Measurements from ENCODE around the gene ZNF69.
"Not testable (repeated sequence)": the region's sequence is repeated elsewhere in the genome, so short reads cannot be mapped to it uniquely, and the experiment has no call there.

Gene ZNF69

DNA sequence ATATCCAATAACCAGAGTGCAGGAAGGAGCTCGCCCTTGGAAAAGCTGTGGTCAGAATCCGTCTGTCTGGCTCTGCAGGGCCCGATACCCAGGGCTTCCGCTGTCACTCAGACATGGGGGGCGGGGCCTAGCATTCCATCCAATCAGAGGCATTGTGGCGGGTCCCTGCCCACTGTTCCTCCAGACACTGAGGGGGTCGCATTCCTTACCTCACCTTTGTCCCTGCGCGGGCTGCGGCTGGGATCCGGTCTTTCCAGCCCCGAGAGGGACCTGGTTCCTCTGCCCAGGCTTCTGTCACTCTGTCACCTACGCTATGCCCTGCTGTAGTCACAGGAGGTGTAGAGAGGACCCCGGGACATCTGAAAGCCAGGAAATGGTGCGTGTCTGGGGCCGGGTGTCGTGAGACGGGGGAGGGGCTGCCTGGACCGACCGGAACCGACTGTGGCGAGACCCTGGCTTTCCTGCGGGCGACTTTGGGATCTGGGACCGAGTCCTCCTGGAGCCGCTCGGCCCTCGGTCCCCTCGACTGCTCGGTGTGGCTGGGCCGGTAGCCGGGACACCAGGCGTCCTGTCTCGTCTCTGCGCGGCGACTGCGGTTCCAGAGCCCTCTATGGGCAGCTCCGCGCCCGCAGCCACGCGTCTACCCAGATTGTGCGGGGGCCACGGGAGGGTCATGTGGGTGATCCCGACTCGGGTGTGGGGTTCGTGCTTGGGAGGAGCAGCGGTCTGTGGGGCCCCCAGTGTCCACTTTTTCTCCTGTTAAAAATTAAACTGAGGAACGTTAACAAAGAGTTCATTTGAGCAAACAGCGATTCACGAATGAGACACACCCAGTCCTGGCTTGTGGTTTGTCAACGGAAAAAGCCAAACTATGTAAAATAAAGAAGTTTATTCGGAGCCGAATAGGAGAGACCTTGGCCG is at the start of gene ZNF69:
Gene ZNF69 (plus strand): TSS at position 172 of the 921 bp plus-strand sequence. CDS start 142 bp downstream, at position 314.
- DNase-seq = peak; percentile 87
- in situ Hi-C loops (cut with MboI; ENCODE audit: low pct_unique_long_range_greater_than_20kb, low sequenced_read_pairs) = no loop called here

DNA sequence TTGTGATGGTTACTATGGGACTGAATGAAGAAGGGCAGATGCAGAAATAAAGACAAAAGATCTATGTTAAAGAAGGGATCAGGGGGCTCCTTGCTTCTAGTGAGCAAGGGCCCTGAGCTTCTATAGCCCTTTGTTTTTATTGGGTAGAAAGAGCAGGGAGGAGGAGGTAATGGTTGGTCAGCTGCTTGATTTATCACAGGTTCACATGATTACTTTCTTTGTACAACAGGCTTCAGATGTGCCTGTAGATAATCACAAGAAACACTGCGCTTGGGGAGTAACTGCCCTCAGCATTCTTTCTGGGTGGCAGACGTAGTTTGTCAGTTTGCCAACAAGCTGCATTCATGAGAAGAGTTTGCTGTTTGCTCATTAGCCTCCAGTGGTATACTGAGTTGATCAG is 43.9 kb upstream of the ZNF69 start:
- in situ Hi-C loops (cut with MboI; ENCODE audit: low pct_unique_long_range_greater_than_20kb, low sequenced_read_pairs) = no loop called here
- no peak for DNase-seq

DNA sequence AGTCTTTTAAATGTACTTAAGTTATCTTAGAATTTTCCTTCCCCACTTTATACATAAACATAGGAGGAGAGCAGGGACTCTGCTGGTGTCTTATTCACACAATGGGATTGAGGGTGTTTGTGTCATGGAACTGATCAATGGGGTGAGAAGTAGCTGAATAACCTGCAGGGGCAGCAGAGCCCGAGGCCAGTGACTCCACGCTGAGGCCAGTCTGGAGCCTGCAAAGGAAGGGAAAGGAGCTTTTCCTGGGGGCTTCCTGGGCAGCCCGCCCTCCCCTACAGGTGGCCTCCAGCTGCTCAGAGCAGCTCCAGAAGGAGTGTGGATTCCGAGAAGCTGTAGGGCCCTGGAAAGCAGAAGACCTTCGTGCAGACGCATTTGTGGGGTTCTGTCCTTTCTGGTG is 40.0 kb upstream of the ZNF69 start:
- DNase-seq; in situ Hi-C loops (cut with MboI; ENCODE audit: low pct_unique_long_range_greater_than_20kb, low sequenced_read_pairs): not testable (repeated sequence)

DNA sequence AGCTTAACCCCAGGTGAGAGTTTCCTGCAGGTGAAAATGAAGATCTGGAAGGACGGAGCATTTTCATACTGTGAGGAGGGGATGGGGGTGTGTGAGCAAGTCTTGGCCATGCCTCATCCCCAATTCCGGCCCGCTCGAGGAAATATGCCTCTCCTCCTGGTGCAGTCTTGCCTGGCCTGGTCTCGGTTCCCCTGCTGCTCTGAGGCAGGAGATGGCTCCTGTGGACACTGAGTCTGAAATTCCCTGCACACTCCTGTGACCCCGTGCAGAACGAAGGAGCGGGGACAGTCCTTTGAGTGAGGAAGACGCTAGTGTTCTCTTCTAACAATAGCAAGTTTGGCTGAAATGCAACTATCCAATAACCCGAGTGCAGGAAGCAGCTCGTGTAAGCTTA is 39.4 kb upstream of the ZNF69 start:
- no peak for DNase-seq
- in situ Hi-C loops (cut with MboI; ENCODE audit: low pct_unique_long_range_greater_than_20kb, low sequenced_read_pairs) = no loop called here

DNA sequence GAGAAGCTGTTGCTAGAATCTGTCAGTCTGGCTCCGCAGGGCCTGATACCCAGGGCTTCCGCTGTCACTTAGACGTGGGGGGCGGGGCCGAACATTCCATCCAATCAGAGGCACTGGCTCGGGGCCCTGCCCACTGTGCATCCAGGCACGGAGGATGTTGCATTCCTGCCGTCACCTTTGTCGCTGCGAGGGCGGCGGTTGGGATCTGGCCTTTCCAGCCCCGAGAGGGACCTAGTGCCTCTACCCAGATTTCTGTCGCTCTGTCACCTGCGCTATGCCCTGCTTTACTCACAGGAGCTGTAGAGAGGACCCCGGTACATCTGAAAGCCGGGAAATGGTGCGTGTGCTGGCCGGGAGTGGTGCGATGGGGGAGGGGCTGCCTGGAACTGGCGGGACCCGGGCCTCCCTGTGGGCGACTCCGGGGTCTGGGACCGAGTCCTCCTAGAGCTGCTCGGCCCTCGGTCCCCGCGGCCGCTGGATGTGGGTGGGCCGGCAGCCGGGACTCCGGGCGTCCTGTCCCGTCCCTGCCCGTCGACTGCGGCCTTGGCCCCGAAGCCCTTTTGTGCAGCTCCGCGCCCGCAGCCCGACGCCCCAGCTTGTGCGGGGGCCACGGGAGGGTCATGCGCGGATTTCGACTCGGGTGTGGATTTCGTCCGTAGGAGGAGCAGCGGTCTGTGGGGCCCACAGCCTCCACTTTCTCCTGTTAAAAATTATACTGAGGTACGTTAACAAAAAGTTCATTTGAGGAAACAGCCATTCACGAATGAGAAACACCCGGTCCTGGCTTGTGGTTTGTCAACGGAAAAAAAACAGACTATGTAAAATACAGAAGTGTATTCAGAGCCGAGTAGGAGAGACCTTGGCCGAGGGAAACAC is 38.8 kb upstream of the ZNF69 start, which contains the start of gene ZNF439:
Gene ZNF439 (plus strand): TSS at position 133 of the 876 bp plus-strand sequence. CDS start 142 bp downstream, at position 275.
- in situ Hi-C loops (cut with MboI; ENCODE audit: low pct_unique_long_range_greater_than_20kb, low sequenced_read_pairs) = no loop called here
- no peak for DNase-seq

DNA sequence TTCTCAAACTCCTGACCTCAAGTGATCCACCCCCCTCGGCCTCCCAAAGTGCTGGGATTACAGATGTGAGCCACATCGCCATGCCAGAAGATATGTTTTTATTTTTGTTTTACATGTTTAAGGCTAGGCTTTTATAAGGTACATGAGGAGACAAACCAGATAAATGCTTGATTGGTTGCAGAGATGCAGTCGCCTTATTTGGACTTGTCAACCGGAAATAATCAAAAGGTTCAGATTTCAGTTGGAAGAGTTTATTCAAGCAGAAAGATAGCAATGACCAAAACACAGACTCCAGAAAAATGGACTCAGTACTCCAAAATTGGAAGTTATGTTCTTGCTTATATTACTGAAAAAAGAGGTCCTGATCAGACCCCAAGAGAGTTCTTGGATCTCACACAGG is 37.3 kb upstream of the ZNF69 start:
- in situ Hi-C loops (cut with MboI; ENCODE audit: low pct_unique_long_range_greater_than_20kb, low sequenced_read_pairs); DNase-seq: not testable (repeated sequence)

DNA sequence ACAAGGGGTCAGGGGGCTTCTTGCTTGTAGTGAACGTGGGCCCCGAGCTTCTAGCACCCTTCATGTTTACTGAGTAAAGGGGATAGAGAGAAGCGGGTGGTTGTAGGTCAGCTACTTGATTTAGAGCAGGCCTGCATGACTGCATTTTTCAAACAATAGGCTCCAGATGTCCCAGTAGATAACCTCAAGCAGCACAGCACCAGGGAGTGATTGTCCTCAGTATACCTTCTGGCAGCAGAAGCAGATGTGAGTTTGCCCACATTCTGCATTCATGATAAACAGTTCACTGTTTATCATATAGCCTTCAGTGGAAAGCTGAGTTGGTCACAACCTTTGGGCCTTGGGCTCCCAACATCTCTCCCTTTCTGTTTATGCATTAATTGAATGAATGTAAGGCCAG is 34.2 kb upstream of the ZNF69 start:
- no peak for DNase-seq
- in situ Hi-C loops (cut with MboI; ENCODE audit: low pct_unique_long_range_greater_than_20kb, low sequenced_read_pairs) = no loop called here

DNA sequence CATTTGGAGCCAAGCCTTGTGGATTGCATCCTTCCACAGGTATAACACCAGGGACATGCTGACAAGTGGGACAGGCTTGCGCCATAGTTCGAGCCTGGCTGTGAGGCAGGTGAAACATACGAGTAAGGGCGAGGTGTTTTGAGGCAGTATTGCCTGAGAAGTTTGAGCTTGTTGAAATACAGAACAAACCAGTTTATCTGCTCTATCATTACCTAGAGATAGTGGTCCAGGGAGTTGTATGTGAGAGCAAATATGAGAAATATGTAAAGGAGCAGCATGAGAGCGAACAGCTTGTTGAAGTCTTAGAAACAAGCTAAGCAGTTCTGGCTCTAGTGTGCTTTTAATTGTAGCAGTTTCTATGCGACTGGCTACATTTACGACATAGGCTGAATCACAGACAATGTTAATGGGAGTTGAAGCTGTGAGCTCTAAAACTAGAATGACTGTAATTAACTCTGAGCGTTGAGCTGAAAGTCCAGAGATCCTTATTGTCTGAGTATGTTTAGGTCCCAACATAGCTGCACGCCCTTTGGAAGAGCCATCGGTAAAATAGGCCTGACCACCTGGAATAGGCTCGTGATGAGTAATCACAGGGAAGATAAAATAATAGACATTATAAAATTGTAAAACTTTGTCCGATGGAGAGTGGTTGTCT is 30.9 kb upstream of the ZNF69 start:
- in situ Hi-C loops (cut with MboI; ENCODE audit: low pct_unique_long_range_greater_than_20kb, low sequenced_read_pairs) = no loop called here
- DNase-seq = no peak

DNA sequence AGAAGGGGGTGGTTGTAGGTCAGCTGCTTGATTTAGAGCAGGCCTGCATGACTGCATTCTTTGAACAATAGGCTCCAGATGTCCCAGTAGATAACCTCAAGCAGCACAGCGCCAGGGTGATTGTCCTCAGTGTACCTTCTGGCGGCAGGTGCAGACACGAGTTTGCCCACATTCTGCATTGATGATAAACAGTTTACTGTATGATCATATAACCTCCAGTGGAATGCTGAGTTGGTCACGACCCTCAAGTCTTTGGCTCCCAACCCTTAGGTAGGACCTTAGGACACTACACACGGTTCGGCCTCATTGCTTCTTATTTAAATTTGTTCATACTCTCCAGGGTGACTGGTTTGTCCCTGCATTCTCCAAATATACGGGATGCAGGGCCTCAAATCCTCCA is 26.9 kb upstream of the ZNF69 start:
- DNase-seq = no peak
- in situ Hi-C loops (cut with MboI; ENCODE audit: low pct_unique_long_range_greater_than_20kb, low sequenced_read_pairs) = no loop called here

DNA sequence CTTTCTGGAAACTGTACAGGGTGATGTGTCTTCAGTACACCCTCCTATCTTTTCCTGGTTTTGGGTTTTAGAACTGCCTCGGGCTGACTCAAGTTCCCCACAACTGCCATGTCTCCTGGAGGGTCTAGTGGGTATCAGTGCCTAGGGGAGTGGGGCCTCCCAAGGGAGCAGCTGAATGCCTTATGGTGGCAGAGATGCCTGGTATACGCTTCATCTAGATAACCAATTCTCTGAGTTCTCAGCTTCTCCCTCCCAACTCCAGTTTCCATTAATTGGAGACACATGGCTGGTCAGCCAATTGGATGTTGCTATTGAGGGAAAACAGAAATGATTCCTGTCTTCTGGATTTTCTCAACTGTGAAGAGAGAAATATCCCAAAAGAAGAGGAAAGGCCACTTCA is 26.3 kb upstream of the ZNF69 start:
- DNase-seq = no peak
- in situ Hi-C loops (cut with MboI; ENCODE audit: low pct_unique_long_range_greater_than_20kb, low sequenced_read_pairs) = no loop called here

DNA sequence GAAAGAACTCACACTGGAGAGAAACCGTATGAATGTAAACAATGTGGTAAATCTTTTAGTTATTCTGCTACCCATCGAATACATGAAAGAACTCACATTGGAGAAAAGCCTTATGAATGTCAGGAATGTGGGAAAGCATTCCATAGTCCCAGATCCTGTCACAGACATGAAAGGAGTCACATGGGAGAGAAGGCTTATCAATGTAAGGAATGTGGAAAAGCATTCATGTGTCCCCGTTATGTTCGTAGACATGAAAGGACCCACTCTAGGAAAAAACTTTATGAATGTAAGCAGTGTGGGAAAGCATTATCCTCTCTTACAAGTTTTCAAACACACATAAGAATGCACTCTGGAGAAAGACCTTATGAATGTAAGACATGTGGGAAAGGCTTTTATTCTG is 19.8 kb upstream of the ZNF69 start:
- in situ Hi-C loops (cut with MboI; ENCODE audit: low pct_unique_long_range_greater_than_20kb, low sequenced_read_pairs); DNase-seq: not testable (repeated sequence)

DNA sequence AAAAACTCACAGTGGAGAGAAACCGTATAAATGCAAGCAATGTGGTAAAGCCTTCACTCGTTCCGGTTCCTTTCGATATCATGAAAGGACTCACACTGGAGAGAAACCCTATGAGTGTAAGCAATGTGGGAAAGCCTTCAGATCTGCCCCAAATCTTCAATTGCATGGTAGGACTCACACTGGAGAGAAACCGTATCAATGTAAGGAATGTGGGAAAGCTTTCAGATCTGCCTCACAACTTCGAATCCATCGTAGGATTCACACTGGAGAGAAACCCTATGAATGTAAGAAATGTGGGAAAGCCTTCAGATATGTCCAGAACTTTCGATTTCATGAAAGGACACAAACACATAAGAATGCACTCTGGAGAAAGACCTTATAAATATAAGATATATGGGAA is 19.4 kb upstream of the ZNF69 start:
- in situ Hi-C loops (cut with MboI; ENCODE audit: low pct_unique_long_range_greater_than_20kb, low sequenced_read_pairs) = no loop called here

DNA sequence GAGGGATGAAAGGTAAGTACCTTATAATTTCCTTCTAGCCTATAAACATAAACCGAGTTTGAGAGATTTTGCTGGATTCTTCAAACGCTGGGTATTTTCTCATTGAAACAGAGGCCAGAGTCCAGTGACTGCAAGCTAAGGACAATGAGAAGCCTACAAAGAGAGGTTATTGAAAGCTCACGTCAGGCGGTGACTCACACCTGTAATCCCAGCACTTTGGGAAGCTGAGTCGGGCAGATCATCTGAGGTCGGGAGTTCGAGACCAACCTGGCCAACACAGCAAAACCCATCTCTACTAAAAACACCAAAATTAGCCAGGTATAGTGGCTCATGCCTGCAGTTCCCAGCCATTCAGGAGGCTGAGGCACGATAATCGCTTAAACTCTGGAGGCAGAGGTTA is 15.0 kb upstream of the ZNF69 start:
- in situ Hi-C loops (cut with MboI; ENCODE audit: low pct_unique_long_range_greater_than_20kb, low sequenced_read_pairs) = no loop called here
- no peak for DNase-seq

More for the DNA sequence above, 19.4 kb upstream of the ZNF69 start:
- no peak for DNase-seq

DNA sequence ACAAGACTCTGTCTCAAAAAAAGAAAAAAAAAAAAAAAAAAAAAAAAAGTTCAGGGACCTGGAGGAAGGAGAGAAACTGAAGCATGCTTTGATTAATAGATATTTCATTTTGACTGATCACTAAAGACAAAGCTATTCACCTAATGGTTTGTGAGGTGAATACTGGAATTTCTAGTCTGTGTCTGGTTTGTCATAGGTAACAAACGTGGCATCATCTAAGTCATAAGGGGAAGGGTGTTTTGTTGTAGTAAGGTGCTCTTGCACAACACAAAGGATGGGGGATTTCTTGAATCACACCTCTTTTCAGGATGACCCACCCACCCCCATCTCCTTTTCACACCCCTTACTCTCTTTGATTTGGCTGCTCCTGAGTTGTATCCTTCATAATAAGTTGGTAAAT is 13.8 kb upstream of the ZNF69 start:
- in situ Hi-C loops (cut with MboI; ENCODE audit: low pct_unique_long_range_greater_than_20kb, low sequenced_read_pairs) = no loop called here
- no peak for DNase-seq

DNA sequence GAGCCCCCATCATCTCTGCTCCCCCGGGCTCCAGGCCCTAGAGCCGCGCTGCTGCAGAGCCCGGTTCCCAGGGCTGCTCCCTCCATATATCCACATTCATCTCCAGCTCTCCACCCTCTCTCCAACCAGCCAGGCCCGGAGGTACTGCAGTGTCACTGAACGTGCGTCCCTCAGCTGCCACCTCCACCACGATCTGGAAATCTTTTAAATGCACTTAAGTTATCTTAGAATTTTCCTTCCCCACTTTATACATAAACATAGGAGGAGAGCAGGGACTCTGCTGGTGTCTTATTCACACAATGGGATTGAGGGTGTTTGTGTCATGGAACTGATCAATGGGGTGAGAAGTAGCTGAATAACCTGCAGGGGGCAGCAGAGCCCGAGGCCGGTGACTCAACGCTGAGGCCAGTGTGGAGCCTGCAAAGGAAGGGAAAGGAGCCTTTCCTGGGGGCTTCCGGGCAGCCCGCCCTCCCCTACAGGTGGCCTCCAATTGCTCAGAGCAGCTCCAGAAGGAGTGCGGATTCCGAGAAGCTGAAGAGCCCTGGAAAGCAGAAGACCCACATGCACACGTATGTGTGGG is 7.8 kb upstream of the ZNF69 start:
- in situ Hi-C loops (cut with MboI; ENCODE audit: low pct_unique_long_range_greater_than_20kb, low sequenced_read_pairs) = not testable (repeated sequence)
- DNase-seq = peak; percentile 16

DNA sequence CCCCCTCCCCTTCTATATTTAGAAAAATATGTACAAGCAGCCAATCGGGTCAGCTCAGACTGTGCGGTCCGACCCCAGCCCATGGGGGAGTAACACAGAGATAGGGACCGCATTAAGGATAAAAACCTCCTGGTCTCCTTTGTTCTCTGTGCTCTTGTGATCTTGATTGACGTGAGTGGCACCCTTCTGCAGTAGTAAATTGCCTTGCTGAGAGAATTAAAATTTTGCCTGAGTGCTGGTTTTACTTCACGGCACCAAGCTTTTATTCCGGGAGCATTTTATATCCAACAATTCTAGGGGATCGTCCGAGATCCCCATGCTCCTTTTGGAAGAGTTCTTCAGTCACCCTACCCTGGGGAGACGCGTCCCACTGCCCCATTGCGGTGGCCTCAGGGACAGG is 7.0 kb upstream of the ZNF69 start:
- no peak for DNase-seq
- in situ Hi-C loops (cut with MboI; ENCODE audit: low pct_unique_long_range_greater_than_20kb, low sequenced_read_pairs) = no loop called here

DNA sequence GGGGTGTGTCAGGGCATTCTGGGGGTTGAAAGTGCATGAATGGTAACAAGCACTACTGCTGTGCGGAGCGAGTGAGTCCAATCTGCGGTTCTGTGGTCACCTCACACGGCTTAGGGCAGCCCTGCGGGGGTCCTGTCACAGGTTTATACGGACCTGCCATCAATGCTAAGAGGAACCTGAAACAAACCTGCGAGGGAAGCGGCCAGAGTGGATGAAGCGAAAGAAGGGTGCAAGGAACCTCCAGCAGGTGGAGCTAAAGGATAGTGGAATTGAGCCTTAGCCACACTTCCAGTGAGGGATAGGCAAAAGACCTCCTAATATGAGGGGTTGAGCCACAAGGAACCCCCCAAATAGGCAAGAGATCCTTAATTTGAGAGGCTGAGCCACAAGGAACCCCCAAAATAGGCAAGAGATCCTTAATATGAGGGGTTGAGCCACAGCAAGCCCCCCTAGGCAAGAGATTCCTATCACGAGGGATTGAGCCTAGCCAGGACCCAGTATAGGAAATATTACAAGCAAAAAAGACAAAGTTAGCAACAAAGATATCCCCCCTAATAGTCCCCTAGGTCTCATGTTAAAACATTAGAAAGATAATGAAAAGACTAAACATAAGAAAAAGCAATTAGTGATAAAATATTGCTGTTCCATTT is 6.3 kb upstream of the ZNF69 start:
- in situ Hi-C loops (cut with MboI; ENCODE audit: low pct_unique_long_range_greater_than_20kb, low sequenced_read_pairs) = no loop called here
- DNase-seq = peak; percentile 82

DNA sequence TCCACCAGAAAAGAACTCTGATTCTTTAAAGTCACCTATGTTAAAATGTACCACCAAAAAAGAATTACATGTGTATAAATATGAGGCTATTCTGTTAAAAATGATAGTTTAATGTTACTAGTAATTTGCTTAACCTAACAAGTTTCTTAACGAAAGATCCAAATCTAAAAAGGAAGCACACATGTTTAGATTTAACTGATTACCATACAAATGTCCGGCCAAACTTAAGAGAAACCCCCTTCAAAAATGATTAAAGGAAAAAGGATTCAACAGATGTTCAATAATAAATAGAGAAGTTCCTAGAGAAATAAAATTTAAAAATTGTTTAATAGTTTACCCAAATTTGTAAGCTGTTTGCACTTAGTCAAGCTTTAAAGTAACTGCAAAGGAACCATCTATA is 5.0 kb upstream of the ZNF69 start:
- no peak for DNase-seq
- in situ Hi-C loops (cut with MboI; ENCODE audit: low pct_unique_long_range_greater_than_20kb, low sequenced_read_pairs) = no loop called here

DNA sequence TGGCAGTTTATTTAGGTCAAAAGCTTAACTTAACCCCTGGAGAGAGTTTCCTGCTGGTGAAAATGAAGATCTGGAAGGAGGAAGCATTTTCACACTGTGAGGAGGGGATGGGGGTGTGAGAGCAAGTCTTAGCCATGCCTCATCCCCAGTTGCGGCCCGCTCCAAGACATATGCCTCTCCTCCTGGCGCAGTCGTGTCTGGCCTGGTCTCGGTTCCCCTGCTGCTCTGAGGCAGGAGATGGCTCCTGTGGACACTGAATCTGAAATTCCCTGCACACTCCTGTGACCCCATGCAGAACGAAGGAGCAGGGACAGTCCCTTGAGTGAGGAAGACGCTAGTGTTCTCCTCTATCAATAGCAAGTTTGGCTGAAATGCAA is 360 bp upstream of the ZNF69 start:
- no peak for DNase-seq
- in situ Hi-C loops (cut with MboI; ENCODE audit: low pct_unique_long_range_greater_than_20kb, low sequenced_read_pairs) = no loop called here

Data from KBM-7 (cell line).